Gastroesophageal sphincter (tissue), 3 donors: ENCODE measurements around the gene MAP3K20.

ENCODE experiments used
- CTCF ChIP-seq, 4 experiments: fragments of 200-600 bp in 2 of 4; fragments of 450-650 bp in 2 of 4; sonication (generic) in 1 of 4; IDR thresholded peaks; one replicate each; pipeline ENCODE4 v1.5.1; 2017 to 2019; ENCODE audit warnings: antibody characterized with exemption in 4 of 4, mild to moderate bottlenecking in 2 of 4, moderate library complexity in 2 of 4
- EP300 ChIP-seq: sonication (generic); formaldehyde crosslinking; IDR thresholded peaks from one replicate; pipeline ENCODE4 v1.6.1; 2017; ENCODE audit warnings: antibody characterized with exemption, mild to moderate bottlenecking
- POLR2A ChIP-seq, 2 donors: fragments of 450-650 bp; IDR thresholded peaks; one replicate each; pipeline ENCODE4 v1.6.1; 2017; ENCODE audit warnings: antibody characterized with exemption in 2 of 2, mild to moderate bottlenecking in 2 of 2, moderate library complexity in 1 of 2

DNA sequence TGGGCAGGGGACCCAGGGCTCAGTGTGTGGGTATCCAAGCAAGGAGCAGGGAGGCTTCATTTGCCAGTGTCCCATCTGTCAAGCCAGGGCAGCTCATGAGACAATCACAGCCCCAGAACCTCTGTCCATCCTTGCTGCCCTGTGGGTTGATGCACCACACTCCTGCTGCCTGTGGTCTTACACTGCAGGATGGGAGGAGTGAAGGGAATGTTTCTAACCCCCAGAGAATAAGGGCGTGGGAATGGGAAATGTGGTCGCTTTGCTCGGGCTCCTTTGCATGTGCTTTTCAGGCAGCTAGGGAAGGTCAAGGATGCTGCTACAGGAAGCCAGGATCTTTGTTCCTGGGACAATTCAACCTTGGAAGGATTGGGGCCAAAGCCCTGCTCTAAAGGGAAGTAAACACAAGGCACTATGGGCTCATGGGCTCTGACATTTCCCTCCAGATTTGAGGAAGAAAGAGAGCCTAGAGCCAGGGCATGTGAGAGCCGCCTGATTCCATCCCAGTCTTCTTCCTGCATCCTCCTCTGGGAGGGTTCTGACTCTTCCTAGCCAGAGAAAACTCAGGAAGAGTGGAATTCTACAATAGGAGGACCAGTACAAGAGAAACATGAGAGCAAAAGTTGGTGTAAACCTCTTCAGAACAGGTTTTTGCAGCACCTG, 18.8 kb upstream of the MAP3K20 start:
- no peak for TF ChIP-seq CTCF (IDR thresholded peaks at IDR 0.05)
- TF ChIP-seq EP300 = no peak
- TF ChIP-seq POLR2A (IDR thresholded peaks at IDR 0.05) = no peak
